ENCODE results near the gene C9orf72.

DNA sequence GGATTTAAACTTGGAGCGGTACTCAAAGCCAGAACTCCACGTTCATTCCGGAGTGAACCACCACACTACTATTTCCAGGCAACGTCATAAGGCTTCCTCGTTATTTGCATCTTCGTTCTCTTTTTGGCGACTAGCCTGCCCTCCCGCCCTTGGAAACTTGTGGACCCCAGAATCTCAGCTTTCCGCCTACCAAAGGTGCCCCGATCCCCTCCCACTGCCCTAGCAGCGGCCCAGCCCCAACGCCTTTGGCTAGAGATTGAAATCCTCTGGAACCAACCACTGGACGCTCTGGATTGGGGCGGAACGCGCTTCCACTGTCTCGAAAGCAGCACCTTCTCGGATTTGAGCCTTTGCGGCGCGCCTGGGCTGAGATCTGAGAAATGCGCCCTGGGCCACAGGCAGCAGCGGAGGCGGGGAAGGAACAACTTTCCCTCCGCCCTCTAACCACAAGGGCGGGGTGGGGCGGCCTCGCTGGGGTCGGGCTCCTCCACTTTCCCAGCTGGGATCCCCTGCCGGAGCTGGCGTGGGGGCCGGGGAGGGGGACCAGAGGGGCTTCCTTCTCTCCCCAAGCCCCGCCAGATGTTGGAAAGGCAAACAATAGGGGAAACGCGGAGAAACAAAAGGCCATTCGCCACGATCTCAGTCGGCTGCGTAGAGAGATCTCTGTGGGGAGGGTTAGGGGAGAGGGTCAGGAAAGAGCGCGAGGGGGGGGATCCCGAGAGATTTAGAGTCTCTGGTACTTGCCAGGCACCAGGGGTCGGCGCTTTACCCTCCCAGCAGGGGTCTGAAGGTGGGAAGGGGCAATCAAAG lies 45.0 kb downstream of the C9orf72 start:
- TF ChIP-seq, protein P1, sequence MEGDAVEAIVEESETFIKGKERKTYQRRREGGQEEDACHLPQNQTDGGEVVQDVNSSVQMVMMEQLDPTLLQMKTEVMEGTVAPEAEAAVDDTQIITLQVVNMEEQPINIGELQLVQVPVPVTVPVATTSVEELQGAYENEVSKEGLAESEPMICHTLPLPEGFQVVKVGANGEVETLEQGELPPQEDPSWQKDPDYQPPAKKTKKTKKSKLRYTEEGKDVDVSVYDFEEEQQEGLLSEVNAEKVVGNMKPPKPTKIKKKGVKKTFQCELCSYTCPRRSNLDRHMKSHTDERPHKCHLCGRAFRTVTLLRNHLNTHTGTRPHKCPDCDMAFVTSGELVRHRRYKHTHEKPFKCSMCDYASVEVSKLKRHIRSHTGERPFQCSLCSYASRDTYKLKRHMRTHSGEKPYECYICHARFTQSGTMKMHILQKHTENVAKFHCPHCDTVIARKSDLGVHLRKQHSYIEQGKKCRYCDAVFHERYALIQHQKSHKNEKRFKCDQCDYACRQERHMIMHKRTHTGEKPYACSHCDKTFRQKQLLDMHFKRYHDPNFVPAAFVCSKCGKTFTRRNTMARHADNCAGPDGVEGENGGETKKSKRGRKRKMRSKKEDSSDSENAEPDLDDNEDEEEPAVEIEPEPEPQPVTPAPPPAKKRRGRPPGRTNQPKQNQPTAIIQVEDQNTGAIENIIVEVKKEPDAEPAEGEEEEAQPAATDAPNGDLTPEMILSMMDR (CRISPR knock-in tag; IDR thresholded peaks at IDR 0.05) = no peak
- TF ChIP-seq RBM22 (optimal IDR thresholded peaks at IDR 0.05; ENCODE audit: low read length) = no peak
- TF ChIP-seq ZZZ3 (CRISPR knock-in tag; IDR thresholded peaks at IDR 0.05; ENCODE audit: borderline replicate concordance) = no peak
- TF ChIP-seq SRF (IDR thresholded peaks at IDR 0.05; ENCODE audit: low read depth, low read length) = no peak
- TF ChIP-seq ZNF598 (CRISPR knock-in tag; IDR thresholded peaks at IDR 0.05; ENCODE audit: borderline replicate concordance) = no peak
- no peak for TF ChIP-seq KAT8 (CRISPR knock-in tag; IDR thresholded peaks at IDR 0.05)
- TF ChIP-seq RFX5 (IDR thresholded peaks at IDR 0.05; ENCODE audit: low read depth, low read length) = no peak
- no peak for TF ChIP-seq ZNF792 (CRISPR knock-in tag; IDR thresholded peaks at IDR 0.05)
- no peak for TF ChIP-seq ZNF781 (CRISPR knock-in tag; IDR thresholded peaks at IDR 0.05; ENCODE audit: borderline replicate concordance, not compliant biosample characterization)

Data from HepG2 (cell line).